GM18868 (cell line): ENCODE data around the gene PROM2.

Experiments used
- ATAC-seq: cut with Tn5 transposase; IDR thresholded peaks from one replicate; pipeline ENCODE4 v1.9.1; 2021; ENCODE audit warnings: mild to moderate bottlenecking, moderate library complexity; ENCODE audit not compliant: unreplicated experiment

The PROM2 gene

GRCh38 chr2:95336406-95336805 lies 62.2 kb downstream of the PROM2 start:
- no peak for ATAC-seq

- ATAC-seq: no peak
These were observed 63.6 kb downstream of the PROM2 start for GRCh38 chr2:95337829-95338228.
